Stimulated activated CD8-positive, alpha-beta memory T cell treated with anti-CD3 and anti-CD28 coated beads, Interleukin-12 subunit alpha, Interleukin-12 subunit beta, amount 100 ng/mL, for 24 hours (primary cell): ENCODE results near the gene LSM3.

Source experiments
- DNase-seq: peaks from one replicate; pipeline ENCODE4 v3.0.0-alpha.2; 2020; ENCODE audit errors: extremely low read depth

Gene LSM3

DNA sequence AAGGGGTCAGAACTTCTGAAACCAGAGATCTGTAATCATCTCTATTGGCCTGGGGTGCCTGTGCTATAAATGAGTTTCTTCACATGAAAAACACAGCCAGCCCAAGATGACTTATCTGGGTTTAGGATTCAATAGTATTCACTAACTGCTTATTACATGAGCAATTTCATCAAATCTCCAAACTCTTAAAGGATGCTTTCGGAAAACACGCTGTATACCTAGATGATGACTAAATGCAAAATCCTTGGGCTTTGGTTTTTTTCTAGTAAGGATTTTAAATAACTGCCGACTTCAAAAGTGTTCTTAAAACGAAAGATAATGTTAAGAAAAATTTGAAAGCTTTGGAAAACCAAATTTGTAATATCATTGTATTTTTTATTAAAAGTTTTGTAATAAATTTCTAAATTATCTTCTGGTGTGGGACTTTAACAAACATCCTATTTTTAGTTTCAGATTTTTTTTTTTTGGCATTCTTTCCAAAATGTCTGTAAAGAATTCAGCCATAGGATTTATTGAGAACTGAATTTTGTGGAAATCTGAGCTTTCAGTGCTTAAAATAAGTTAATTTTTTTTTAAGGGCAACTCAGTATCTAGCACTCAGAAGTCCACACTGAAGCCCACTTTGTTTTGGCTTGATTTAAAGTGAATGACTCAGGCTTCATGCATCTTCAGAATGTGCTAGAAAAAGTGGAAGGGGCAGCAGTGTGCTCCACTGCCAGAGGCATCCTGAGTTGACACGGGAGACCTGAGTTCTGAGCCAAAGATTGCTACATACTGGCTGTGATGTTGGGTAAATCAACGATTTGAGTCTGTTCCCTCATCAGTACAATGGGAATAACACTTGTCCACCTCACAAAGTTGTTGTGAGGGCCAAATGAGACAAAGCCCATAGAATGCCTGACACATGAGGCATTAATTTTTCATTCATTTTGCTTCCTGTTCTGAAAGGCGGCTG lies 35.1 kb upstream of the LSM3 start:
- no peak for DNase-seq

DNA sequence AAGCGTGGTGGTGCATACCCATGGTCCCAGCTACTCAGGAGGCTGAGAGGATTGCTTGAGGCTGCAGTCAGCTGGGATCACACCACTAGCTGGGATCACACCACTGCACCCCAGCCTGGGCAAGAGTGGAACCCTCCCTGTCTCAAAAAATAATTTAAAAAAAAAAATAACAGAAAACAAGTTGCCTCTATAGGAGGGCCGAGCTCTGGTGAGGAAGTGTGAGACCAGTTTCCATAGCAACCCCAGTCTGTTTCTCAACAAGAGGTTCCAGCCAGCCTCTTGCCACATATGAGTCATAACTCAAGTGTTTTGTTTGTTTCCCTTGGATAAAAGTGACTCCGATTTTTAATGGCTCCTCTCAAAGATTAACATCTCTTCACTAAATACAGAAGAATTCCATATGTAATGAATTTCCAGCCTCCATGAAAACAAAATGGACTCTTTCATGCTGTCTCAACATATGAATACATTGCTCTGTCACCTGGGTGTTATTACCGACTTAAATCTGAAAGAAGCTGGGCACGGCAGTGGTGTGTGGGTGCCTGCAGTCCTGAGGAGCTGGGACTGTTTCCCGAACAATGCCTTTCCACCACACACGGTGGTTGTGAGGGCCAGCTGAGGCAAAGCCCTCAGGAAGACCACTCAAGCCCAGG lies 34.1 kb upstream of the LSM3 start:
- peak; percentile 26 for DNase-seq

DNA sequence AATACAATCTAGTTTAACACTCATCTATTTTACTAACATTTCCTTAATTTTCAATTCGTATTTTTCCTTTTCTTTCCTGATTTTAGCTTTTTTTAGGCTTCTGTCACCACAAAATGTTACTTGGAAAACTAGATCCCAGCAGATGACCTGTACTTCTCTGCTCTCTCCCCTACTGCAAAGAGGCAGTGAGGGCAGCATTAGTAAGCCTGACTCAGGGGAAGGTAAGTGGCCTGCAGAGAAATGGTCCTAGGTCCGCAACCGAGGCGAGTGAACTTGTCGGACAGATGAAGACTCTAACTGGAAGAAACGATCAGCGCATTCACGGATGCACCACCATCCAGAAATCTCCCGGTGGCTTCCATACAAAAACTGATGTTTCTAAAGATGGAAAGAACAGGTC lies 33.4 kb upstream of the LSM3 start:
- DNase-seq = no peak

DNA sequence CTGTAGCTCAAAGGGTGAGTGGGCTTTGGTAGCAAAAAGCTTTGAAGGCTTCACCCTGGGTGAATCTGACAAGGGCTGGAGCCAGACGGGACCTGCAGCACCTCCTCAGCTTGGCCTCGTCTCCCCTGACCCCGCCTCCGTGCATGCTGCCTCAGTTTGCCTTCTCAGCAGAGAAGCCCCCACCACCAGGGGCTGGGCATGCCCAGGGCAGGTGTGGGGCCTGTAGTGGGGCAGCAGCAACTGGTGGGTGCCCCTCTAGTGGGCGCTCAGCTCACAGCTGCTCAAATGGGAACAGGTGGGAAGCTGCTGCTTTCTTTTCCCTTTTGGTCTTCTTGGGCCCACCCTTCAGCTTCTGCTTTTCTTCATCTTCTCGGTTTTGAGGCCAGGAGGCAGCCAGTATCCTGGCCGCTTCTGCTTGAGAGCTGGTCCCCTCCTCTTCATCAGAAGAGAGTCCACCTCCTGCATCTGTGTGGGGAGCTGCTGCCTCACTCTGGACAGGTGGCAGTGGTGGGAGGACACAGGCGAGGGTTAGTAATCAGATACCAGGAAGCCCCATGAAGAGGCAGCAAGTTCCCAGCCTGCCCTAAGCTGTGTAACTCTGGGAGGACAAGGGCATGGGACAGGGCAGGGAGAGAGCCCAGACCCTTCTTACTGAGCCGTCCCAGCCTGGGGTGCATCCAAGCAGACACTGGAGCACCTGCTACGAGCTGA lies 32.8 kb upstream of the LSM3 start:
- no peak for DNase-seq

DNA sequence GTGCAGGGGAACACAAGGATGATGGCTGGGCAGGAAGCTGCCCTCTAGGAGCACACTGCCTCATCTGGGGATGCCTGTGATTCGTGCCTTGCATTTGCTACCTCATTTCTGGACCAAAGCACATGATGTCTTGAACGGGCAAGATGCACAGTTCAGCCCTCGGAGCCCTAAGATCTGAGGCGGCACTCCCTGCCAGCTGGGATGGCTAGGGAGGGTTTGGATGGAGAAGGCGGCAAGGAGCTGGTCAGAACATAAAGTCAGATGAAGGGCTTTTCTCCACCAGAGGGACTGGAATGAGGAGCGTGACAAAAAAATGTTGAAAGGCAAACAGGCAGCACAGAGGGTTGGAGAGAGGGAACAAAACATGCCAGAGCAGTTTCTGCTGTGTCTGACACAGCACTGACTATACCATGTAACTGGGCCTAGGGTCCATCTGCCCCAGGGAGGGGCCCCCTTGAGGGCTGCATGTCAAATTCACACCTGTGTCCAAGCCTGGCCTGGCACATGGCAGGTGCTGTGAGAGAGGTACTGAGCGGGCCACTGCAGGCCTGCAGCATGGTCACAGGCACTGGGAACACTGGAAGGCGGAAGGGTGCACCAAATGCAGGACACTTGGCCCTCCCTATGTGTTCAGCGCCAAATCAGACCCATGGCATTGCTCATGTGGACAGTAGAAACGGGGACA lies 32.1 kb upstream of the LSM3 start:
- DNase-seq = no peak

DNA sequence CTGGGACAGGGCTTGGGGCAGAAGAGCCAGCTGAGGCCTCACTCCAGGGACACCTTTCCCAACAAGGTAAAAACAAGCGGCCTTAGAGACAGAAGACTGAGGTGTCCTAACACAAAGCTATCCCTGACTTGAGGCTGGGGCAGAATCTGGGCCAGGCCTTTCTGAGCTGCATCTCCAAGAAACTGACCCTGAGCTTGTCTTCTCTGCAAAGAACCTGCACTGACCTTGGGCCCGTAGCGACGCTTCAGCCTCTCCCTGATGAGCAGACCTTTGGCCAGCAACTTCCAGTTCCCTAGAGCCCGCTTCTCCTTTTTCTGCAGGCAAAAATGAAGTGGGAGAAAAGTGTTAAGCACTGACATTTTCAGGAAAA lies 31.6 kb upstream of the LSM3 start:
- no peak for DNase-seq

DNA sequence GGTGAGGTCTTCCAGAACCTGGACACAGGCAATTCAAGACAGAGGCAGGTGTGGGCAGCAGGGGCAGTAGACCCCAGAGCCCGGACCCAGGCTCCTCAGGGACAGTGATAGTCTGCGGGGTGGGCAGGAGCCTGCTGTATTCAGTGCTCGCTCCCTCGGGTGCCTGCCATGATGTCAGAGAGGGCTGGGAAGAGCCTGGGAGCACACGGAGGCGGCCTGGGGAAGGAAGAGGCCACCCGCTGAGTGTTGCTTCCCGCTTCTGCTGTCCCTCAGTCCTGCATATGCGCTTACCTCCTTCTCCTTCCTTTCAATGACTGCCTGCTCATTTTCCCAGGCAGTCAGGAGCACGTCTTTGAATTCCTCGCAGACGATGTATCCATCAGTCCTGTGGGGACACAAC lies 31.0 kb upstream of the LSM3 start:
- DNase-seq = no peak

DNA sequence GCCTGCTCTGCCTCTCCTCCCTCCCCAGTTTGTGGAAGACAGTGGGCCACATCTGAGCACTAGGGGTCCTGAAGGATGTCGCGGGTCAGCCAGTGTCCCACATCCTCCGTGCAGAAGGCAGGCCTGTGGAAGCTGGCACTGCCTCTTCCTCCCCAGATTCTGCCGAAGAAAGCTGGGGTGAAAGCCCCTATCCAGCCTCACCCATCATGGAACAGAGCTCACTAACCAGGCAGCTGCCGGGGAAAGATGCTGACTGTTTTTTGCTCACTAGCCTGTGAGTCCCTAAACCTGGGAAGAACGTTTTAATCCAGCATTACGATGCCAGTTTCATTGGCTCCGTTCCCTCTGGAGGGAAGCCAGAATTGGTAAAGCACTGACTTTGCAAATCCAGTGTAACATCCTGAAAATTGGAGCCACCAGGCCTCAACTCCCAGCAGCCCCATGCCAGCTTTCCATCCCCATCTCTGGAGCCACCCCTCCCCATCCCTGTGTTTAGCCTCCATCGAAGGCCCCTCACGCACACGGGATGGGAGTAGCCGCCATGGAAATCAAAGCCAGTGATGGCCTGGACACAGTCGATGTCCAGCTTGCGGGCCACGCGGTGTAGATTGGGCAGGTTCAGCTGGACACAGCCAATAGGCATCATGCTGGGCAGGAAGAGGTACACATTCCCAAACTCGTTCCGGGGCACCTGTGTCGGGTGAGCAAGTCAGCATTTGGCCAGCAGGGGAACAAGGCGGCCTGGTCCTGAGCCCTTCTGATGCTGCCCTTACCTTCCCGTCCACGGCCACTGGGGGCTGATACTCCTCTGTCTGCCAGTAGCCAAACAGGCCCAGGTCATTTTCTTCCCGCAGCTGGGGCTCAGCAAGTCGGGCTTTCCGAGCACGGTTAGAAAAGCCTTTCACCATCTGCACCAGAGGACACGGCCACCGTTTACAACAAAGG lies 30.3 kb upstream of the LSM3 start:
- no peak for DNase-seq

DNA sequence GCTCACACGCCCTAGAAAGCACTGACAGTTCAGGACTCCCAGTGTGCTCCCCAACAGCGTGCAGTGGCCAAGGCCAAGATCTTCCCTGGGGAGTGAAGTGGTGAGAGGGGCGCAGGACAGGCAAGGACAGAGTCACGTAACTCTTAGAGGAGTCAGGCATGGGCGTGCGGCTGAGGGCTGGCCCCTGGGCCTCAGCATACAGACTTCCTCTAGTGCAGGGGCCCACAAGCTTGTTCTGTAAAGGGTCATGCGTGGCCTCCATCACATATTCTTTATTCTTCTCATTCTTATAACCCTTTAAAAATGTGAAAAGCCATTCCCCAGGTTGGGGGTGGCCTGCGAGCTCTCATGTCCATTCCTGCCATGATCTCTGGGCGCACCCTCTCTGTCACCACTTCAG lies 28.5 kb upstream of the LSM3 start:
- DNase-seq = no peak

DNA sequence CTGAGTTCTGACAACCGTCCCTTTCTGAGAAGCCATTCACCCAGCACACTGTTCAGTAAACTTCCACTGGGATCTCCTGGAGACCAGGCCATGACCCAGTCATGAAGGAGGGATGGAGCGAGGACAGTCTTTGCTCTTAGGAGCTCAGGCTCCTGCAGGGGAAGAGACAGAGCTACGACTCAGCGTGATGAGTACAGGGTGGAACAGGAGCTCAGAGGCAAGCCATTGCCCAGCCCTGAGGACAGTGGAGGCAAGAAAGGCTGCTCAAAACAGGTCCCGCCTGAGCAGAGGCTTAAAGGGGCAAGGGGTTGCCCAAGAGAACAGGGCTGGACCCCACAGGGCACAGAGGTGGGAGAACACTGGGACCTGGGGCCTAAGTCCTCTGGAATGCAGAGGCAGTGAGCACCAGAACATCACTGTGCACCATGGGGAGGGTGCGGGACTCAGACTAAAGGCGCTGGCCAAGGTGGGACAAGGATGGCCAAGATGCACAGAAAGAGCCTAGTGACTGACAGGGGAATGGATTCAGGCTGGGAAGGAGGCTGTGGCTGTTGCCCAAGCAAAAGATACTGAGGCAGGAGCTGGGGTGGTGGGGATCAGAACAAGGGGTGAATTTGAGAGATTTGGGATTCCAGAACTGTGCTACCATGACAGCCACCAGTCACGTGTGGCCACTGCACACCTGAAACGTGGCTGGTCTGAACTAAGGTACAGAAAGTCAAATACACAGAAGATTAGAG lies 28.0 kb upstream of the LSM3 start:
- no peak for DNase-seq

DNA sequence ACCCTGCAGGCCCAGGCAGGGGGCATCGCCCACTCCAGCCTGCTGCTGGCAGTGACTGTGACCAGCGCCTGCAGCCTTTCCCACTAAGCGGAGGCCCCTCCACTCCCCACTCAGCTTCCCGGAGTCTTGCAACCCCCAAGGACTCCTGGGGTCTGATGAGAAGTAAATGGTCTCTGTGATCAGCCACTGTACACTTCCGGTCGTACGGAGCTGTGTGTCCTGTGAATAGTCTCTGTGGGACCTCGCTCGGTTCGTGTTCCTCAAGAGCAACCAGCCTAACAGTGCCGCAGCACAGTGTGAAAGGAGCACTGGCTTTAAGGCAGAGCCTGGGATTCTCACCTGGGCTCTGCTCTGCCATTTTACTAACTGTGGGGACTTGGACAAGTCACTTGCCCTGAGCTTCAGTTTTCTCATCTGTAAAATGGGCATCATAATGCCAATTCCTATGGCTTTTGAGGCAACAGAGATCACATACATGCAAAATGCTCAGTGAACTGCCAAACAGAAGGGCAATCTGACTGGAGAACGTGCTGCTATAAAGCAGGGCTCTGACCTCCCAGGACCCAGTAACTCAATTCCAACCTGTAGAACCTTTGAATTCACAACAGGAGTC lies 27.0 kb upstream of the LSM3 start:
- DNase-seq = no peak

DNA sequence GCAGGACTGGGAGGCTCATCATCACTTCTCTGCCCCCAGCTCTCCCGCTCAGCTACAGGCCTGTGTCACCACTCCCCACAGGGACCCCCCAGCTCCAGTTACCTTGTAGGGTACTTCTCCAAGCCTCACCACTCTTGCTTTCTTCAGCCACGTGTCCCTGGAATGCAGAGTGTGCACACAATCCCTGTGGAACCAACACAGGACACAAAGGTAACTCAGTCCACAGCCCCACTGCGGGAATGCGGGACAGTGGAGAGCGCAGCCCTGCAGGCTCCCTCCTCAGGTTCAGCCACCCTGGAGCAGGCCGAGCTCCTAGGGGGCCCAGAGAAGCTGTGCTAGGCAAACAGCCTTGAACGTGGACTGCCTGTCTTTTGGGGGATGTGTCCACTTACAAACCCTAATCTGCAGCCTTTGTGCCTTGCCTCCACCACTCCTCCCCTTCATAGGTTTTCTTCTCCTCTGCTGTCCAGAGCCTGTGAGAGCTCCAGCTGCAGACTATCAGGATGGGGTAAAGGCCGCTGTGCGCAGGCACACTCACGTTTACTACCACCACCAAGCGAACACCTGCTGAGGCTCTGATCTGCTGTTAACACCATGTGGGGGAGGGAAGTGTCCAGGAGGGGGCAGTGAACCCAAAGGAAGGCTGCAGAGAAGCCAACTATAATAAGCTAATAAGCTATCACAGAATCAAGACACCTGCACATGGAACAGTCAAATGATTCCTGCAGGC lies 26.2 kb upstream of the LSM3 start:
- DNase-seq = no peak

DNA sequence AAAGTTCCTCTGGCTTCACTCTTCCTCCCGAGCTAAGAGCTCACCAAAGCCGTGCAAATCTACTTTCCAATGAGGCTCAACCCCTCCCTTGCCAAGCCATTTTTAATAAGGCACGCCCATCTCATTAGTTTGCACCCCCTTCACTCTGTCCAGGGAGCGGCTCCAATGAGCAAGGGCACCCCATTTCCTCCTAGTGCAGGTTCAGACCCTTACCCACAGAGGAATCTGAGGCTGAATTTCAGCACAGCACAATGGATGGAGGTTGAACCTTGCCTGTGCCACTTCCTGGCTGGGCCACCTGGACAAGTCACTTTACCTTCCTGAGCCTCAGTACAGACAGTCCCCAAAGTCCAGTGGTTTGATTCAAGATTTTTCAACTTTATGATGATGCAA lies 25.7 kb upstream of the LSM3 start:
- DNase-seq = no peak

DNA sequence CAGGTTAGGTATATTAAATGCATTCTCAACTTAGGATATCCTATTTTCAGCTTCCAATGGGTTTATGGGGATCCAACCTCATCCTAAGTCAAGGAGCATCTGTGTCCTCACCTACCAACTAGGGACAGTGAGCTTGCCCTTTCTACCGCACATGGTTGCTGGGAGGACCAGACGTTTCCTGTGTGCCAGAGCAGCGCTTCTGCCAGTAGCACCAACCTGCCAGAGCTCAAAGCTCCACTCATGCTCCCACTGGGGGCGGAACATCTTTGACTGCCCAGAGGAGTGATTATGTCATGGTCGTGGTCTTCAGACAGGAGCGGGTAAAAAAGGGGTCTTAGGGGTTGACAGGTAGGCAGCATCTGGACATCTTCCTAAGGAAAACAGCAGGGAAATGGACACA lies 25.0 kb upstream of the LSM3 start:
- no peak for DNase-seq

DNA sequence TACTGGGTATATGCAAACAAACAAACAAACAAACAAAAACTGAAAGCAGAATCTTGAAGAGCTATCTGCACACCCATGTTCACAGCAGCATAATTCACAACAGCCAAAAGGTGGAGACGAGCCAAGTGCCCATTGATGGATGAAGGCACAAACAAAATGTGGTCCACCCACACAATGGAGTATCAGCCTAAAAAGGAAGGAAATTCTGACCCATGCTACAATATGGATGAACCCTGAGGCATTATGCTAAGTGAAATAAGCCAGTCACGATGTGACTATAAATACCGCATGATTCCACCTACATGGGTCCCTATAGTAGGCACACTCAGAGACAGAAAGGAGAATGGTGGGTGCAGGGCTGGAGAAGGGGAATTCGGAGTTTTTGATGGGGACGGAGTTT lies 24.3 kb upstream of the LSM3 start:
- DNase-seq = no peak

DNA sequence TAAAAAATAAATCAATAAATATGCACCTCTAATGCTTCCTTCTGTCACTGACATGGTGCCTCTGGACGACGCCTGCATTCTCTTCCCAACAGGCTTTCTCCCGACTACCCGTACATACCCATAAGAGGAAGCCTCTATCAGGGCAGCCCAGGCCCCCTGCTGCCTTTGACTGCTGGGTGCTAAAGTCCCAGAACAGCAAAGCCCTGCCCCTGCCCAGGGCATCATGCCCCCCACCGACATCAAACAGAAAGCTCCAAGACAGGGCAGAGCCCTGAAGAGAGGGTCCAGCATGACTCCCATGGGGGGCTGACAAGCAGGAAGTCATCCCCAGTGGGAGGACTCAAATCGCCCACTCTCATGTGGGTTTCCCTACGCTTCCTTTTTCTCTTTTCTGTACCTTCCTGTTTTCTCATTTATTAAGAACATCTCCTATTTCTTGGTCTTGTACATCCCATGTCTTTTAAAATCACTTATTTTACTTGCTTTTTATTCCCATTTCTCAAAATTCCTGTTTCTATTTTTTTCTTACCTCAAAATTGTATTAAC lies 23.6 kb upstream of the LSM3 start:
- no peak for DNase-seq

DNA sequence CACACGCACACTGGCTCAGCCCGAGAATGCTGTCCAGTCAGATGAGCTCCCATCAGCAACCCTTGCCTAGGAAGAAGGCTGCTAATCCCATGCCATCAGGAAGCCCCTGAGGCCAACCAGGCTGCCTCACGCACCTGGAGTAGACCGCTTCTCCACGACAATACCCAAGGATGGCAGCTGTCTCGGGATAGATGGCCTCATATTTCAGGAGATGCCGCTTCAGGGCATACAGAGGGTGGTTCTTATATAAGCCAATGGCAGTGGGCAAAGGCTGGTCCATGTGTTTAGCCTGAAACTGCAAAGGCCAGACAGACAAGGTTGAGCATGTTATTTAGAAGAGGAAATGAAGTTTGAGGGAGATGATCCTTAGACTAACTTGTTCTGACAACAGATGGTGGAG lies 22.4 kb upstream of the LSM3 start:
- no peak for DNase-seq

DNA sequence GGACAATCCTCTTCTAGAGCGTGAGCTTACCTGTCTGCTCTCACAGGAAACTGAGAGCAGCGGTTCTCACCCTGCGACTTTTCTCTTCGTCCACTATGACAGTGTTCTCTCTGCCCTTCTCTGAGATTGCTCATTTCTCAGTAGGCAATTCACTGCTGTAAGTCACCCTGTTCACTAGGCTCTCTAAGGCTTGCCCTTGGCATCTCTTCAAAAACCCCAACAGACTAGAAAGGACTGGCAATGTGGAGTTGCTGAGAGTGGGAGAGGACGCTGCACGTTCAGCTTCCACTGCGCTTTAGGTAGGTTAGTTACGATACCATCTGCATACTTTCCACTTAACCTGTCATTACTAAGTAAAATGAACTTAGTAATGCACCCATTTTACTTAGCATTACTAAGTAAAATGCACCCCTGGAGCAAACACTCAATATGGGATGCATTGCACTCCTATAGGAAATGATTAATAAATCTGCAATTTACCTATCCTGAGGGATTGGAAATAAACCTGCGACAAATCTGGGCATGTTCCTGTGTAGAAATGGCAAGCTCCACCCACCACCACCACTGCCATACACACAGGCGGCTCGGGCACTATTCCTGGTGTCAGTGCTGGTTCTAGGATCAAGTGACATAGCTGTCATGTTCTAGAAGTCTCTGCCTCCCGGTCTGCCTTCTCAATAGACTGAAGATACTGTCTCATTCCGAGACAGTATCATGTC lies 21.6 kb upstream of the LSM3 start:
- DNase-seq = no peak
